GM19035 (cell line): ENCODE measurements around the gene KPRP.

Experiments used
- ATAC-seq: cut with Tn5 transposase; IDR thresholded peaks from one replicate; pipeline ENCODE4 v1.9.1; 2021; ENCODE audit not compliant: unreplicated experiment

KPRP gene

GRCh38 chr1:152757747-152758146, at the start of gene KPRP:
Gene KPRP (plus strand): TSS chr1:152758025. CDS start chr1:152759589, 1,564 bp downstream.
- no peak for ATAC-seq

GRCh38 chr1:152718238-152718637, 39.6 kb upstream of the KPRP start:
- no peak for ATAC-seq

- no peak for ATAC-seq
These were observed 32.6 kb upstream of the KPRP start for GRCh38 chr1:152725261-152725660.

GRCh38 chr1:152728986-152729385, 28.8 kb upstream of the KPRP start:
- no peak for ATAC-seq

GRCh38 chr1:152735648-152736047, 22.2 kb upstream of the KPRP start:
- ATAC-seq = no peak

GRCh38 chr1:152737997-152738396, 19.8 kb upstream of the KPRP start:
- no peak for ATAC-seq

- ATAC-seq = no peak
These were observed 18.0 kb upstream of the KPRP start for GRCh38 chr1:152739841-152740240.

- no peak for ATAC-seq
These were observed 16.2 kb upstream of the KPRP start for GRCh38 chr1:152741656-152742055.

GRCh38 chr1:152743371-152744145, 14.3 kb upstream of the KPRP start:
- ATAC-seq = no peak

GRCh38 chr1:152745289-152745704, 12.5 kb upstream of the KPRP start:
- no peak for ATAC-seq

- no peak for ATAC-seq
These were observed 11.9 kb upstream of the KPRP start for GRCh38 chr1:152745765-152746444.

GRCh38 chr1:152747831-152748230, 10.0 kb upstream of the KPRP start:
- no peak for ATAC-seq

- ATAC-seq = no peak
These were observed 5.6 kb upstream of the KPRP start for GRCh38 chr1:152752225-152752624.

GRCh38 chr1:152753586-152753985, 4.2 kb upstream of the KPRP start:
- ATAC-seq = no peak

- no peak for ATAC-seq
These were observed 953 bp upstream of the KPRP start for GRCh38 chr1:152756872-152757271.

- ATAC-seq = no peak
These were observed 811 bp downstream of the KPRP start for GRCh38 chr1:152758636-152759035.

GRCh38 chr1:152759453-152760173, 1.8 kb downstream of the KPRP start:
- no peak for ATAC-seq

GRCh38 chr1:152760551-152761190, 2.8 kb downstream of the KPRP start:
- ATAC-seq = no peak

GRCh38 chr1:152761609-152762213, 3.9 kb downstream of the KPRP start:
- ATAC-seq = no peak

GRCh38 chr1:152768847-152769533, 11.2 kb downstream of the KPRP start:
- no peak for ATAC-seq
